A549 (cell line): ENCODE data around the gene MTCH2.

Experiments
- BHLHE40 ChIP-seq: IDR thresholded peaks from 2 replicates; pipeline ENCODE4 v1.6.1; 2012; ENCODE audit warnings: low read depth, low read length, inconsistent platforms
- CHD2 ChIP-seq: fragments of 150-350 bp; IDR thresholded peaks from 2 replicates; pipeline ENCODE4 v1.6.1; 2014; ENCODE audit warnings: low read length; ENCODE audit not compliant: partially characterized antibody
- EP300 ChIP-seq, 2 experiments: fragments of >200 bp; sonication (Bioruptor Twin); formaldehyde crosslinking; IDR thresholded peaks; 2 replicates in 1 of 2; 3 replicates in 1 of 2; pipeline ENCODE4 v1.6.1; 2016 to 2017
- ESRRA ChIP-seq: fragments of 150-350 bp; IDR thresholded peaks from 2 replicates; pipeline ENCODE4 v1.6.1; 2014; ENCODE audit warnings: mild to moderate bottlenecking, low read length, borderline replicate concordance
- FOSB ChIP-seq: fragments of 250-450 bp; sonication (Bioruptor Pico); IDR thresholded peaks from 2 replicates; pipeline ENCODE4 v1.5.0; 2020; ENCODE audit warnings: mild to moderate bottlenecking, moderate library complexity
- JUN ChIP-seq, 2 experiments: fragments of >200 bp; sonication (Bioruptor Twin); formaldehyde crosslinking; IDR thresholded peaks; 2 replicates in 1 of 2; 3 replicates in 1 of 2; pipeline ENCODE4 v1.6.1; 2016 to 2017
- POLR2A ChIP-seq: IDR thresholded peaks from 2 replicates; pipeline ENCODE4 v1.6.1; 2012; ENCODE audit warnings: mild to moderate bottlenecking, low read length
- RAD21 ChIP-seq, 2 experiments: fragments of >200 bp in 1 of 2; sonication (Bioruptor Twin) in 1 of 2; formaldehyde crosslinking in 1 of 2; IDR thresholded peaks in 1 of 2; conservative IDR thresholded peaks in 1 of 2; 2 replicates in 1 of 2; 3 replicates in 1 of 2; pipeline ENCODE4 v1.6.1; 2012 to 2018; ENCODE audit warnings: inconsistent platforms in 1 of 2
- RCOR1 ChIP-seq: fragments of 150-350 bp; IDR thresholded peaks from 2 replicates; pipeline ENCODE4 v1.6.1; 2014; ENCODE audit warnings: antibody characterized with exemption, low read length, low read depth
- SMC3 ChIP-seq: fragments of >200 bp; sonication (Bioruptor Twin); formaldehyde crosslinking; IDR thresholded peaks from 3 replicates; pipeline ENCODE4 v1.6.1; 2018; ENCODE audit warnings: inconsistent platforms
- SREBF2 ChIP-seq: fragments of 450-650 bp; IDR thresholded peaks from 2 replicates; pipeline ENCODE4 v1.6.1; 2014; ENCODE audit warnings: mild to moderate bottlenecking, moderate library complexity
- TF ChIP-seq, protein P1 (sequence below): fragments of 250-450 bp; sonication (Bioruptor Pico); IDR thresholded peaks from 2 replicates; pipeline ENCODE4 v1.5.0; 2020; ENCODE audit warnings: low read depth, mild to moderate bottlenecking, moderate library complexity
- TF ChIP-seq, protein P2 (sequence below): fragments of >200 bp; sonication (Bioruptor Twin); formaldehyde crosslinking; IDR thresholded peaks from 3 replicates; pipeline ENCODE4 v1.5.1; 2016
- TF ChIP-seq, protein P3 (sequence below): fragments of 150-350 bp; IDR thresholded peaks from 2 replicates; pipeline ENCODE4 v1.6.1; 2014; ENCODE audit warnings: low read depth, mild to moderate bottlenecking, low read length

DNA sequence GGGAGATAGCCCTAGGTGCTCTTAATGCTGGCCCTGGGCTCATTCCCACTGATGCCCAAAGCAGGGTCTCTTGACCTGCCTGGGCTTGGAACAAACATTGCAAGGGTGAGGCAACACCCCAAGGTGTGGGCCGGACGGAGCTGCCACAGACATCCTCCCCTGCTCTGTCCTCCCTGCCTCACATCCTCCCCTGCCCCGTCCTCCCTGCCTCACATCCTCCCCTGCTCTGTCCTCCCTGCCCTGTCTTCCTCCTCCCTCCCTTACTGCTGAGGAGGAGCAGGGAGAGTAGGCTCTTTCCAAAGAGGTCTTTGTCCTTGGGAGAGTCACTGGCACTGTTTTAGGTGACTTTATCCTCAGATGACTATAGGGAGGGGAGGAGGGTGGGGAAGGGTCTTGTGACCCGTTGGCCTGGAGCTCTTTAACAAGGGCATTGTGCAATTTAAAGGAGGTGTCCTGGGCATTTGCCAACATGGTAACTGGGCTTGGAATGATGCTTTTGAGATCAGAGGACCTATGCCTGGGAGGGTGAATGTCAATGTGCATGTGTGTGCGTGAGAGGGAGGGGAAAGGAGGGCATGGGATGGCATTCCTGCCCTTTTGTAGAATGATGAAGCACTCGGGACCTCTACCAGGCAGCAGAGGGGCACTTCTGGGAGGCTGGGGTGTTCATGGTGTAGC, 55.2 kb downstream of the MTCH2 start:
- TF ChIP-seq, protein P1, sequence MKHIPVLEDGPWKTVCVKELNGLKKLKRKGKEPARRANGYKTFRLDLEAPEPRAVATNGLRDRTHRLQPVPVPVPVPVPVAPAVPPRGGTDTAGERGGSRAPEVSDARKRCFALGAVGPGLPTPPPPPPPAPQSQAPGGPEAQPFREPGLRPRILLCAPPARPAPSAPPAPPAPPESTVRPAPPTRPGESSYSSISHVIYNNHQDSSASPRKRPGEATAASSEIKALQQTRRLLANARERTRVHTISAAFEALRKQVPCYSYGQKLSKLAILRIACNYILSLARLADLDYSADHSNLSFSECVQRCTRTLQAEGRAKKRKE (CRISPR knock-in tag), result no peak
- TF ChIP-seq, protein P2, sequence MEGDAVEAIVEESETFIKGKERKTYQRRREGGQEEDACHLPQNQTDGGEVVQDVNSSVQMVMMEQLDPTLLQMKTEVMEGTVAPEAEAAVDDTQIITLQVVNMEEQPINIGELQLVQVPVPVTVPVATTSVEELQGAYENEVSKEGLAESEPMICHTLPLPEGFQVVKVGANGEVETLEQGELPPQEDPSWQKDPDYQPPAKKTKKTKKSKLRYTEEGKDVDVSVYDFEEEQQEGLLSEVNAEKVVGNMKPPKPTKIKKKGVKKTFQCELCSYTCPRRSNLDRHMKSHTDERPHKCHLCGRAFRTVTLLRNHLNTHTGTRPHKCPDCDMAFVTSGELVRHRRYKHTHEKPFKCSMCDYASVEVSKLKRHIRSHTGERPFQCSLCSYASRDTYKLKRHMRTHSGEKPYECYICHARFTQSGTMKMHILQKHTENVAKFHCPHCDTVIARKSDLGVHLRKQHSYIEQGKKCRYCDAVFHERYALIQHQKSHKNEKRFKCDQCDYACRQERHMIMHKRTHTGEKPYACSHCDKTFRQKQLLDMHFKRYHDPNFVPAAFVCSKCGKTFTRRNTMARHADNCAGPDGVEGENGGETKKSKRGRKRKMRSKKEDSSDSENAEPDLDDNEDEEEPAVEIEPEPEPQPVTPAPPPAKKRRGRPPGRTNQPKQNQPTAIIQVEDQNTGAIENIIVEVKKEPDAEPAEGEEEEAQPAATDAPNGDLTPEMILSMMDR, result no peak
- no peak for TF ChIP-seq ESRRA
- no peak for TF ChIP-seq EP300 (IDR thresholded peaks at IDR 0.05)
- TF ChIP-seq RAD21 (conservative IDR thresholded peaks at IDR 0.05 in 1 of 2, IDR thresholded peaks at IDR 0.05 in 1 of 2), result no peak
- no peak for TF ChIP-seq BHLHE40
- no peak for TF ChIP-seq CHD2
- no peak for TF ChIP-seq JUN (IDR thresholded peaks at IDR 0.05)
- TF ChIP-seq SREBF2, result no peak
- no peak for TF ChIP-seq SMC3
- TF ChIP-seq, protein P3, sequence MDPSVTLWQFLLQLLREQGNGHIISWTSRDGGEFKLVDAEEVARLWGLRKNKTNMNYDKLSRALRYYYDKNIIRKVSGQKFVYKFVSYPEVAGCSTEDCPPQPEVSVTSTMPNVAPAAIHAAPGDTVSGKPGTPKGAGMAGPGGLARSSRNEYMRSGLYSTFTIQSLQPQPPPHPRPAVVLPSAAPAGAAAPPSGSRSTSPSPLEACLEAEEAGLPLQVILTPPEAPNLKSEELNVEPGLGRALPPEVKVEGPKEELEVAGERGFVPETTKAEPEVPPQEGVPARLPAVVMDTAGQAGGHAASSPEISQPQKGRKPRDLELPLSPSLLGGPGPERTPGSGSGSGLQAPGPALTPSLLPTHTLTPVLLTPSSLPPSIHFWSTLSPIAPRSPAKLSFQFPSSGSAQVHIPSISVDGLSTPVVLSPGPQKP, result no peak
- TF ChIP-seq RCOR1, result no peak
- TF ChIP-seq POLR2A, result no peak
- TF ChIP-seq FOSB (CRISPR knock-in tag), result no peak
